SKM-1 (cell line): ENCODE measurements around the gene MAP7D2.

Experiments used
- DNase-seq: peaks from one replicate; lab custom pipeline; 2025; ENCODE audit not compliant: unreplicated experiment; lab: John Stamatoyannopoulos, UW

The MAP7D2 gene

DNA sequence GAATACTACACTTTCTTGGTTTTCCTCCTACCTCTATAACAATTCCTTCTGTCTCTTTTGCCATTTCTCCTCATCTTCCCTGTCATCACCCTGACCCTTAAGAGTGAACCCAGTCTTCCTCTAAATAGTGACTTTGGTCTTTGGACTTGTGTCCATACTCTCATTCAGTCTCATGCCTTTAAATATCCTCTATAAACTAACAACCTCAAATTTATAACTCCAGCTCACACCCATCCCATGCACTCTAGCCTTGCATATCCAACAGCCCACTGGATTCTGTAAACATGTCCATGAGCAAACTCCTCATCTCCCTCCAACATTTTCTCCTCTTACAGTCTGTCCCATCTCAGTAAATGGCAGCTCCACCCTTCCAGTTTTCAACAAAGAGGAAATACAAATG, 140.9 kb downstream of the MAP7D2 start:
- DNase-seq: no peak

DNA sequence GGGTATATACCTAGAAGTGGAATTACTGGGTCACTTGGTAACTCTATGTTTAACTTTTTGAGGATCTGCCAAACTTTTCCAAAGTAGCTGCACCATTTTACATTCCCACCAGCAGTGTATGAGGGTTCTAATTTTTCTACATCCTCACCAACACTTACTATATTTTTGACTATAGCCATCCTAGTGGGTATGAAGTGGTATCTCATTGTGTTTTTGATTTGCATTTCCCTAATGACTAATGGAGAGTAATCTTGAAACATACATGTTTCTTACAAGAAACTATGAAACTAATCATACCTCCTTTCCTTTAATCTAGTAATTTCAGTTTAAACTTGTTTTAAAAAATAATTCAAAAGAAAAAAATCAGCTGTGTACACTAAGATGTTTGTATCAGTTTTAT, 143.7 kb downstream of the MAP7D2 start:
- no peak for DNase-seq

DNA sequence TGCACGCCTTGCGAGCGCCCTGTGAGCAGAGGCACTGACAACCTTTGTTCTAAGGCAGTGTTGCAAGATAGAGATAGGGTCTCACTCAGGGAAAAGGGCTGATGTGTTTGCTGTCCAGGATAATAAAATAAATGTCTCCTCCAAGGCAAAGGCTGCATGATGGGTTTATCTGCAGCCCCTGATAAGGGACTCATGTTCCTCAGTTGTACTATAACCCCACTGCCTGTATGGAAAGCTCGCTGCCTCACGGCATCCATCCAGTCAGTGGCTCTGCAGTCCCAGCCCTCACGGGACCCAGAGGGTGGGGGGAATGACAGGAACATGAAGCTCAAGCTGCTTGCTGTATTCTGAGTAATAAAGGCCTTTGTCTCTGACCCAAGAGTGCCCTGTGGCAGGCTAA, 148.4 kb downstream of the MAP7D2 start:
- DNase-seq: no peak

DNA sequence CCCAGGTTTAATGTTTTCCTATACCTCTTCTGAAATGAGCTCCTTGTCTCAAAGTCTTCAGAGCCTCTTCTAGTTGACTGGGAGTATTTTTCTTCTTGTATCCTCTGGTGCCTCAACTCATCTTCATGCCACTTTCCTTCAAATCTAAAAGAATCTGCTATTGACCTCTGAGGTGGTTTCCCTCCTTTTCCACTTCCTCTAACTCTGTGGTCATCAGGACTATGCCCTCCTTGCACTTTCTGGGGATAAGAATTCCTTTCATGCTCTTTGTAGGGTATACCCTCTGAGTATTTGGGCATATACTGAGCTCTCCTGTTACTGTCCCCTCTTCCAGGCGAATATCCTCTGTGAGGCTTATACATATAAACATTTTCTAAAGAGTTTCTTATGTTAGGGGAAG, 150.7 kb downstream of the MAP7D2 start:
- DNase-seq: no peak

DNA sequence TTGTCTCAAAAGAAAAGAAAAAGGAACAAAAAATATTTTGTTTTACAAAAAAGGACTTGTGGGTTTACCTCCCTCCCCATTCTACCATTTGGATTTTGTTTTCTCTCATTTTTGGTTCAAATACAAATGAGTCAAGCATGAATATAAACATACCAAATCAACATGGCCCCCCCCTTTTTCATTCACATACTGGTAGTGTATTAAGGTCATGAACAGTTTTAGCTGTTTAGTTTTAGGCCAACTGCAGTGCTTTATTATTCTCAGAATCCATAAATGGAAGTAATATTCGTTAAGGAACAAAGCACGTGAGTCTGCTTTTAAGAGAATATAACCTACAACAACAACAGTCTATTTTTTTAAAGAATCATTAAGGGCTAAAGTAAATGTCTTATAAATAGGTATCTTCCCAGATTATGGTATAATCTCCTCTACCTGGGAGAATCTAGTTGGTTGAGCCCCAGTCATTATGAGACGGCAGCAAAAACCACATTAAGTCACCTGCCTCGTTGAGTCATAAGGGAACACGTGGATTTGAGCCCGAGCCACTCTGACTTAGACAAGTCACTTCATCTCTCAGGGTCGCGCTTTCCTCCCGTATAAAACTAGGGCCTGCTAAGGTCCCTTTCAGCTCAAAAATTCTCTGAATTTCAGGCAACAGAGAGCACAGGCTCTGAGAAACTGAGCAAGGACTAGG, 152.5 kb downstream of the MAP7D2 start:
- DNase-seq: no peak

DNA sequence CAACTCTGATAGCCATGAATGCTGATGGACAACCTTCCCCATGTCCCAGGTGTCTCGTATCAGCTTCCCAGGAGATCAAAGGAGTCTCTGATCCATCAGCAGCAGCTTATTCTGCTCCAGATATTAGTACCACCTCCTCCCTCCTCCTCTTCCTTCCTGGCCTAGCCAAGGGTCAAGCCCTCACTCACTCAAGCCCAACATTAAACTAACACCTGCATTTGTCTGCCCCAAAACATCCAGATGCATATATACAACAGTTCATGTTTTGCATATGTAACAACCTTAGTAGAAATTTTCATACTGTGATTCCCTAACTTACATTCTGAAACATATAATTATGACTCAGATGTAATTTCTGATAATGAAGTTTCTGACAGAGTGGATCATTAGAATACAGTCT, 155.8 kb downstream of the MAP7D2 start:
- DNase-seq: no peak

DNA sequence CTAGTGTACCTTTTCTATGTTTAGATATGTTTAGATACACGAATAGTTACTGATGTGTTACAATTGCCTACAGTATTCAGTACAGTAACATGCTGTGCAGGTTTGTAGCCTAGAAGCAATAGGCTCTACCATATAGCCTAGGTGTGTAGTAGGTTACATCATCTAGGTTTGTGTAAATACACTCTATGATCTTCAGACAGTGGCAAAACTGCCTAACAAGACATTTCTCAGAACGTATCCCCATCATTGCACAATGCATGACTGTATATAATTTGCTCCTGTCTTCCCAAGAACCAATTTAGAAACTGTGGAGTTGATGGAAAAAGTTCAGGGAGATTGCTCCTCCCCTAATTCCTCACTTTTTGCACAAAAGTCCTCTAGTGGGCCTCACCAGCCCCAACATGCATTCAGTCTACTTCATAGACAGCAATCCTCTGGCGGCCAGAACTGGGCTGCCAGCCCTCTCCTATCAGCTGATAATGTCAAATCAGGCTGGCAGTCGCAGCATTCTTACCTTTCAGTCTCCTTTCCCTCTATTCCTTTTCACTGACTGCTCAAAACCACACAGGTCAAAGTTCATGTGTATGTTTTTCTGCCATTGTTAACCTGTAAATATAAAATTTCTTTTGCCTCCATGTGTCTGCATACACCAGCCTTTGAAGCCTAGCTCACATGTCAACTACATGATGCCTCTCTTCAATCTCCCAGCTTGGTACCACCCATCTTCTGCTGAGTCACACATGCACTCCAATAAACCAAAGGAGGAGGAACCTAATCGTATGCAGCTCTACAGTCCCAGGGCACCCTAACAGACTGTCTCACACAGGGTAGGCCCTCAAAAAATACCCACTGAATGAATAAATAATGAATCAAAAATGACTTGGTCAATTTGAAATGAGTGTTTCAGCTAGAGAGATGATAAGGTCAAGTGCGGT, 157.9 kb downstream of the MAP7D2 start:
- no peak for DNase-seq

DNA sequence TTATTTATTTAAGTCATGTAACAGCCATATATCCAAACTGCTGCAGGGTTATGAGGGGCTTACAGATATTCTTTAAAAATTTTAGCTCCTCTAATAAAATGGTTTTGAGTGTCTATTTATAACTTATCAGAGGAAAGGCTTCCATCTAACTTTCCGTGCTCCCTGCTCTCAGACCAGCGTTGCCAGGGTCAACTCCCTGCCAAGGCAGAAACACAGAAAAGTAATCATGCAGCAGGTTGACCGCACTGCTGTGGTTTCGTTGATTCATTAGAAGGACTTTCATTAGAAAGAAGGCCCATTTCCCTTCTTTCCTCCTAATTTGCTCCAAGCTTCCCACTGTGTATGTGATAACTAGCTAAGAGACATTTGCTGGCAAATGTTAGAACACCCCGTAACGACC, 159.8 kb downstream of the MAP7D2 start:
- no peak for DNase-seq
